ENCODE results near the gene KANSL1L.
"Not testable (repeated sequence)": the region's sequence is repeated elsewhere in the genome, so short reads cannot be mapped to it uniquely, and the experiment has no call there.

The KANSL1L gene

DNA sequence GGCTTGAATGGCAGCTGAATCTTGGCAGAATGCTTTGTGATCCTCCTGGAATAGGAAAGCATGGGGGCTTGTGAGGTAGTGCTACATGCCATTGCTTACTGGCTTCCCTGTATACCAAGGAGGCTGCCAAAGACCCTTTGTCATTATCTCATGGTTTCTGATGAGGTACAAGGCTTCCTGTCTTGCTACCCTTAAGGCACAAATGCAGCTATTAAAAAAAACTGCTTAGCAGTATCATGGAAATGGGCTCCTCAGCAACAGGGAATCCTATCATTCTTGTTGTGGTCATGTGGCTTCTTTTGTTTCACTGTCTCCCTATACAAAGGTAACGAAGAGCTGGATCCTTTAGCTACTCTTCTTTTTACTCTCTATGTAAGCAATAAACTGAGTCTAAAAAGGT is 6.6 kb upstream of the KANSL1L start:
- no peak for DNase-seq

DNA sequence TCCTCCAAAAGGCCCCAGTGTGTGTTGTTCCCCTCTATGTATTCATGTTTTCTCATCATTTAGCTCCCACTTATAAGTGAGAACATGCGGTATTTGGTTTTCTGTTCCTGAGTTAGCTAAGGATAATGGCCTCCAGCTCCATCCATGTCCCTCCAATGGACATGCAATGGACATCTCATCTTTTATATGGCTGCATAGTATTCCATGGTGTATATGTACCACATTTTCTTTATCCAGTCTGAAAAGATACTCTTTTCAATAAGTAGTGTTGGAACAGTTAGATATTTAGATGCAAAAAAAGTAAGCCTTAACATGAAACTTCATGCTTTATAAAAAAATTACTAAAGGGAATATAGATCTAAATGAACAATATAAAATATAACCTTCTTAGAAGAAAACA is 5.9 kb upstream of the KANSL1L start:
- not testable (repeated sequence) for DNase-seq

DNA sequence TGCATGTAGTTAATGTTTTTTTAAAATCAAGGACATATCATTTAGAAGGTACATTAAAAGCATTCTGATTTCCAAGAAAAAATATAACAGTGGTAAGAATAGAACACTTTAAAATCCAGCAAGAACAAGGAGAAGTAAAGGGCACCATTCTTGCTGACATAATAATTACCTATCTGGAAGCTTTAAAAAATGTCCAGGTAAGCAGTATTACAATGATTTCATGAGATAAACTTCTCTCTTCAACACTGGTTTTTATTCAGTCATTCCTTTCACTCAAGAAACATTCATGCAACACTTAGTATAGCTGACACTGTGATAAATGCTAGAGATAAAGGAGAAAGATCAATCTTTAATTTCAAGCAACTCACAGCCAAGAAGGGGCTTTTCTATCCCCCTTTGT is 2.9 kb upstream of the KANSL1L start:
- no peak for DNase-seq

DNA sequence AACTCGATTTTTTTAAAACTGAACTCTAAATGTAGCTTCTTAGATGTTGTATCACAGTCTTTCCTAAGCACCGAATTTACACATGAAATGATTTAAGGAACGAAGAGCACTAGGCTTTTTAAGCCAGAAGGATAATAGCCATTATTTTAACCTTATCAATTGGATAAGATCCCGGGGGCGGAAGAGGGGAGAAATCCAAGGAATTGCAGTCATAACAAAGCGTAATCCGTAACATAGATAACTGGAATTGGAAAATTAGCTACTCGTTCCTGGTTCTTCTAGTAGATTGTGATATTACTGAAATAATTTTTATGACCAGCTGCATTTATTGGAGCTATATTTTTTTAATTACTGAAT is 988 bp upstream of the KANSL1L start:
- DNase-seq: no peak

DNA sequence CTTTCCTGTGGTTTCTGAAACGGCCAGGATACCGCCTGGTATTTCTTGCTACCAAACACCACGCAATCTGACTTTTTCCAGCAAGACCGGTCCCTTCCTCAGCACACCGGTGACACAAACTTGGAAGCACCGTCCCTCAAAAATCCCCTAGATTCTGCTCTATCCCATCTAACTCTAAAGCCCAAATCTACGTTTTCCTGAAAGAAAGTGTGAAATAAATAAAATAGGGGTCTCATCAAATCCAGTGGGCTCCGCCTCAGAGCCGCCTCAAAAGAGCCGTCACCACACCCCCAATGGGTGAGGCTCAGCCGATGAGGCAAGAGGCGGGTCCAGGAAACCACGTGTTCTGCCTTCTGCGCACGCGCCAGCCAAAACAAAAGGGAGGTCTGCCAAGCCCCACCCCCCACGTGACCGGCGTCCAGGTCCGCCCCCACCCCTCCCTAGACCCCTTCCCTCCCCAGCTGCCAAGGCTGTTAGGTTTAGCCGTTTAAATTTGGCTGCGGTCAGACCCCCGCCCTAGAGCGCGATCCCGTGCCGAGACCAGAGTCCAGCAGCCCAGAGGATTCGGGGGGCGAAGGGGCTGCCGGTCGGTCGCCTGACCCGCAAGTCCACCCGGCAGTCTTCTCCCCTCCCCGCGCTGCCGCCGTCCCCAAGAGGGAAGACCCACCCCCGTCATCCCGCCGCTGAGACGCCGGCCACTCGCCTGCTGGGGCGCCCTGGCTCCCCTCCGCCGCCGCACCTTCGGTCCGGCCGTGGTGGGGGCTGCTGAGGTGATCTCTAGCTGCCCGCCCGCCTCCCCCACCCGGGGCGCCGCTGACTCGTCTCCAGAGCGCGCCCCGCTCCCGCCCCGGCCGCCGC is 534 bp downstream of the KANSL1L start:
- peak; percentile 82 to 84 for DNase-seq

DNA sequence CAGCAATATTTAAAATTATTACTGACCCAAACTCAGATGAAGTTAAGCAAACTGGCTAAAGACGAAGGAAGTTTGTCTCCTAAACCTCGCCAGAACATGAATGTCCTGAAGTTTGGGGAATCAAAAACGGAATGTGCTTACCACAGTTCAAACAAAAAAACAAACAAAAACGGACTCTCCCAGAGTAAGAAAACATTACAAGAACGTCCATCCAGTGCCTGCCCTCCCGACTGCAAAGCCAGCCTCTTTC is 1.1 kb downstream of the KANSL1L start:
- no peak for DNase-seq

DNA sequence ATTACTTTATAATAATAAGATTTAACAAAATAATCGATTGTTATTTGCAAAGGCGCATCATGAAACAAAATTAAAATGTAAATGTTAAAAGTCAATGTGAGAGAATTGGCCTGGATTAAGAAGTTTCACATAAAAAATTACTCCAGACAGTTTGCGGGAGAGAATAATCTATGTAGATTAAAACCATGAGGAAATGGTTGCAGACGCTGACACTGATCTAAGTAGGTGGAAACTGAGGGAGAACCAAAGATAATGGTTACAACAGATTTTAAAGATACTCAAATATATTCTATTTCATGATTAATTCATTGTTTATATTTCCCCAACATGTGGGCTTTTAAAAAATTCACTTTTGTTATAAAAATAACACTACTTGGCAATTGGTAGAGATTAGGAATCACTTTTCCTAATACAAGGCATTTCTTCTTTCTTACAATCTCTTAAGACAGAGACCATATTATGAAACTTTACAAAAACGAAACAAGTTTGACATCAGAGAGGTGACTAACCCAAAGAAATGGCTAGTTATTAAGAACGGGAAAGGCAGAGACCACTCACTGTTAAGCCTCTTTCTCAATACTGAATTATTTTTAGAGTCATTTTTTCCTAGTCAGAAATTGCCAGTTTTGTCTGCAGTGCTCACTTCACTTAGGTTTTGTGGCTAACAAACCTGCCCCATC is 1.6 kb downstream of the KANSL1L start:
- no peak for DNase-seq

DNA sequence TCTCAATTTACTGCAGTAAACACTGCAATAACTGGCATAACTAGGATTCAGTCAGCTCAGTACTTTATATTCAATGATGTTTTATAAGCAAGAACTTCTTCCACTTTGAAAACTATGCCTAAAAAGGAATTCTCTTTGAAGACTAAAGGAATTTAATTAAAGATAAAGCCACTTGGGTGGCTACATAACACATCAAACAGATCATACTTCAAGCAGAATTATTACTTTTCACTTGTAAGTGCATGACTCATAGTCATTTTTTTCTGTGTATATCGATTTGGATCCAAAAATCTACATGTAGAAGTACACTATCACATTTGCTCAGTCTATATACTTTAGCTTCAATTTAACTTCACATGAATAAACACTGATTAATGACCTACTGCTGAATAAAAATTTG is 4.0 kb downstream of the KANSL1L start:
- no peak for DNase-seq

DNA sequence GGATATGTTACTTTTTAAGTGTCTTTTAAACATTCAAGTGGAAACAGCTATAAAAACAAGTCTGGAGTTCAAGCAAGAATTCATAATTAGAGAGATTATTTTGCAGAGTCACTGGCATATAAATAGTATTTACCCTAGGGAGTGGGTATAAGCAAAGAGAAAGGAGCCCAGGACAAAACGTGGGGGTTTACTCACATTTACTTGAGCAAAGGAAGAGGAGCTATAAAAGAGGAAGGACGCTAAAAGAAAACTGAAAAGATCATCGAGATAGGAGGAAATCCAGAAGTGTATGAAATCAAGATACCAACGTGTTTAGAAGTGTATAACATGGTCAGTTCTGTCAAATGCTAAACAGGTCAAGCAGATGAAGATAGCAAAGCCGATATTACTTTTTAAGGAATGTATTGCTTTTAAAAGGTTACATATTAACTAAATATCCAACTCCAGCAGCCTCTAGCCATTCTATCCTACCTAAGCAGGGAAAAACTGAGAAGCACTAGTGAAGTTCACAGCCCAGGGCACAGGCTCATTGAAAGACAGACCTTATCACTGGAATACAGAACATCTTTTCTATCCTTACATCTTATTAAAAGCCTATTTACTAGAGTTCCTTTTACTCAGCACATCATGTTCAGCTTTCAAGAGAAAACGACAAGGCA is 8.6 kb downstream of the KANSL1L start:
- no peak for DNase-seq

DNA sequence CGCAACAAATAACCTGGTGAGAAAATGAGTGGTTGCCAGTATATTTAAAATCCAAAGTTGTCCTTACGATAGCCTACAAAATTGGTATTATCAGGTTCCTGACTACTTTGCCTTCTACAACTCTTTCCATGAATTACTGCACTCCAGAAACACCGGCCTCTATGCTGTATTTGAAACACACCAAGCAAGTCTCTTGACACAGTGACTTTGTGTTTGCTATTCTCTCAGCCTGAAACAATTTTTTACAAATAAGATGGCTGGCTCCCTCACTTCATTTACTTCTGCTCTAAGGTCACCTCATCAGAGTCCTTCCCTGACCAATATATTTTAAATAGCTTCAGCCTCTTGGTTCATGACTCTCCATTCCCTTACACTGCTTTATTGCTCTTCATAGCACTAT is 12.2 kb downstream of the KANSL1L start:
- DNase-seq: no peak

DNA sequence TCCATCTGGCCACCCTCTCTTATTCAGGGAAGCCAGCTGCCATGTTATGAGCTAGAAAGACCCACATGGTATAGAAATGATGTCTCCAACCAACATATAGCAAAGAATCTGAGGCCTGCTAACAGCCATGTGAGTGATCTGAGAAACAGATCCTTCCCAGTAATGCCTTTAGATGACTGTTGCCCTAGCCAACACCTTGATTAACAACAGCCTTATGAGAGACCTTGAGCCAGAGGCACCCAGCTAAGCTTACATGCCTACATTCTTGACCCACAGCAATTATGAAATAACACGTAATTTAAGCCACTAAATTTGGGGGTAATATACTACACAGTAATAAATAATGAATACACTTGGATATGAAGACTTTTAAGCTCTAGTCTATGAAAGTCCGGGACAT is 13.0 kb downstream of the KANSL1L start:
- DNase-seq: no peak

DNA sequence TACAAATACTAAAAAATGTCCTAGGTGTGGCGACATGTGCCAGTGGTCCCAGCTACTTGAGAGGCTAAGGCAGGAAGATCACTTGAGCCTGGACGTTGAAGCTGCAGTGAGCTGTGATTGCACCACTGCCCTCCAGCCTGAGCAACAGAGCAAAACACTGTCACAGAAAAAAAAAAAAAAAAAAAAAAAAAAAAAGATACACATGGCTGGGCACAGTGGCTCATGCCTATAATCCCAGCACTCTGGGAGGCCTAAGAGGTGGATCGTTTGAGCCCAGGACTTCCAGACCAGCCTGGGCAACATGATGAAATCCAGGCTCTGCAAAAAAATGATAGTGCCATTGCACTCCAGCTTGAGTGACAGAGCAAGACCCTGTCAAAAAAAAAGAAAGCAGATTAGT is 13.7 kb downstream of the KANSL1L start:
- no peak for DNase-seq

DNA sequence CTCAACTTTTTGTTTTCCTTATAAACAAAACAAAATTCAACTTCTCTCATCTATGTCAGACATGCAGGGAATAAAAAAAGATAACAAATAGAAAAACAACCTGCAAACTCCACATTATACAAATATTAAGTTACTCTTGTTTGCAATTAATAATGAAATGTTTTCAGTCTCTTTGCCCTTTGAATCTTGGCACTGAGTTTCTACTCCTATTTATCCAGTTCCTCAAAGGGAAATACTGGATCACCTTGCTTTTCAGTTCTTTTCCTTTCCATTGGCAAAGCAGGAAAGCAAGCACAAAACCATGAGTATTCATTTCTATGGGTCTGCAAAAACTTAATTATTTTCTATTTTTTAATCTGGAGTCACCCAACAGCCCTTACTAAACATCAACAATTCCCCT is 23.6 kb downstream of the KANSL1L start:
- DNase-seq: no peak

DNA sequence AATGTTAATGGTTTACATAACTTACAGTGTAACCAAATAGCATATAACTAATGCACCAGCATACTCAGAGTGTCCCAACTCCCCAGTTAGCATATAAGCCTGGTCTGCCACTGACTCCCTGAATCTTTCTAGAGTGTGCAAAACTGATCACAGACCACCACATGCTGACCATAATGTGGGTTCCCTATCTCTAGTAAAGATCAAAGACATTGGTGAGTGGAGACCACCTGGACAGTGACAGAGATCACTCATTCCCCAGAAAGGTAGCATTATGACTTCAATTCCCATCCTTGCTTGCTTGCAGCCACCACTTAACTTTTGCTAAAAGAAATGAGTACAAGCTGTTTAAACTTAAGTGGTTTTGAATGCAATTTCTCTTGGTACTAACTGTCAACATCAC is 39.0 kb downstream of the KANSL1L start:
- no peak for DNase-seq

DNA sequence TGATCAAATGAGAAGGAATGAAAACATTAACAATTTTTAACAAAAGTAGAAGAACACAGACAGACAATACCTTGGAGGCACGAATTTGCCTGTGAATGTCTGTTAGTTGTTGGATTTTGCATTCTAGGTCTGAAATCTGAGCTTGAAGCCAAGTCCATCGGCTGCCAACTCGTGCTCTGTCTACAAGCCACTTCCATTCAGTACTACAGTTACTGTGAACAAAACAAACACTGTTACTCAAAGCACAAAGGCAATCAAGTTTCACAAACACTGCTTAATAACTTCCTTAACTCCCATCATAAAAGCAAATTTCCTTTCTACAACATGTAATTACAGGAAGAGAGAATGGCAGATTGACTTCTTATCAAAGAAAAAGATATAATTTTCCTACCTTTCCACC is 42.2 kb downstream of the KANSL1L start:
- no peak for DNase-seq

DNA sequence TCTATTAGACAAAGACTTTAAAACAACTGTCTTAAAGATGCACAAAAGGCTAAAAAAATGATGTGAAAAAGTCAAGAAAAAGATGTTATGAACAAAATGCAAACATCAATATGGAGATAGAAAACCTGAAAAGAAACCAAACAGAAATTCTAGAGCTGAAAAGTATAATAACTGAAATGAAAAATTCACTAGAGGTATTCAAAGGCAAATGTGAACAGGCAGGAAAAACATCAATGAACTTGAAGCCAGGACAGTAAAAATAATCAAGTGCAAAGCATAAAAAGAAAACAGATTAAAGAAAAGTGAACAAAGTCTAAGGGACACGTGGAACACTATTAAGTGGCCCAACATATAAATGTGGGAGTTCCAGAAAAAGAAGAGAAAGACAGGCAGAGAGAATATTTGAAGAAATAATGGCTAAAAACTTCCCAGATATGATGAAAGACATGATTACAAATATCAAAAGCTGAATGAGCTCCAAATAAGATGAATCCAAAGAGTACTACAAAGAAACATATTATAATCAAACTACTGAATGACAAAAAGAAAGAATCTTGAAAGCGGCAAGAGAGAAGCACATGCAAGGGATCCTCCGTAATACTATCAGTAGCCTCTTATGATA is 57.5 kb downstream of the KANSL1L start:
- DNase-seq: no peak

DNA sequence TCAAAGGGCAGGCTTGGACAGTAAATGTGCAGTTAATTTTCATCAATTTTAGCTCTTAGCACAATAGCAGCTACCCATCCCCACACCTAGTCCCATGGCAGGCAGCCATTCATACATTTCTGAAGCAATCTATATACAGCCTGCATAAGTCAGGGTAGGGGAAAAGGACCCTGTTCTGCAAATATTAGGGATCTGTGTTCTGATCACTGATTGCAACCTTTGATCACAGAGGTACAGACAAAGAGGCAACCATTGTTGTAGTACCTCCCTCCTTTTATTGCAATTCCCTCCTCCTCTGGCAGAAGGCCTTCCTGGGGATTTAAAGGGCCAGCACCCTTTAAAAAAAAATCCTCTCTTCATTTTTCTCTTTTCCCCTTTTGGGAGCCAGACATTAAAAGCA is 58.3 kb downstream of the KANSL1L start:
- DNase-seq: no peak

DNA sequence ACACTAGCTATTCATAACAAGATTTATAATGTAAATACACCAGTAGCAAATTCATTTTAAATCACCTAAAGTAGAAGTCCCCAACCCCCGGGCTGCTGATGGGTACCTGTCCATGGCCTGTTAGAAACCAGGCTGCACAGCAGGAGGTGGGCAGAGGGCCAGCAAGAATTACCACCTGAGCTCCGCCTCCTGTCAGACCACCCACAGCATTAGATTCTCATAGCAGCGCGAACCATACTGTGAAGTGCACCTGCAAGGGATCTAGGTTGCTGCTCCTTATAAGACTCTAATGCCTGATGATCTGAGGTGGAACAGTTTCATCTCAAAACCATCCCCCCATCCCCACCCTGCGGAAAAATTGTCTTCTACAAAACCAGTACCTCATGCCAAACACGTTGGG is 71.3 kb downstream of the KANSL1L start:
- DNase-seq: no peak

DNA sequence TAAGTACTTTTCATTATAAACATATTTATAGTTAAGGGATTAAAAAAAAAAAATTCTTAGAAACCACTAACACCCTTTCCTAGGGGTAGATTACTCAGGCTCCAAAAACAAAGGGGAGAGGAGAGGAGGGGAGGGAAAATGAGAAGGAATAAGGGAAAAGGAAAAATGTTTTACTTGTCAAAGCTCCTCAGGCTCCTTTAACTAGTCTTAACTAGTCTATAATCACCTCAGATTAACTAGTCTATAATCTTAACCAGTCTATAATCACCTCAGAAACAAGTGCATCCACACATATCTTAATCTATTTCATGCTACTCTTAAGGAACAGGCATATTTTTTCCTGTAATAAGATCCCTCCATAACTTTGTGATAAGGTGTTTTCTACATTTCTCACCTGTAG is 76.4 kb downstream of the KANSL1L start:
- DNase-seq: no peak

DNA sequence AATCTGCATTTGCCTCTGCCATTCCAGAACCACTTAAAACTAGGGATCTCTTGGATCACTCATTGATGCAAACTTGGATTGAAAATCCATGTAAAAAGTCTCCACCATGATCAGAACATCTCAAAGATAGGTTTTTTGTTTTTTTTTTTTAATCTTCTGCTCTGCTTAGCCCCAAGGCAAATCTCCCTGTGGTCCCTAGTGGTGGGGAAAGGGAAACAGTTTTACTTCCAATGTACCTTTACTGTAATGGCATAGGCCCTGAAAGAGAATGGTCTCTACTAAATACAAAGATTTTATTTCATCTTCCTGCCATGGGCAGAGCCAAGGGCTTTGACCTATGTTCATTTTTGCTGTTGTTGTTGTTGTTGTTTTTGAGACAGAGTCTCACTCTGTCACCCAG is 78.4 kb downstream of the KANSL1L start:
- DNase-seq: no peak

DNA sequence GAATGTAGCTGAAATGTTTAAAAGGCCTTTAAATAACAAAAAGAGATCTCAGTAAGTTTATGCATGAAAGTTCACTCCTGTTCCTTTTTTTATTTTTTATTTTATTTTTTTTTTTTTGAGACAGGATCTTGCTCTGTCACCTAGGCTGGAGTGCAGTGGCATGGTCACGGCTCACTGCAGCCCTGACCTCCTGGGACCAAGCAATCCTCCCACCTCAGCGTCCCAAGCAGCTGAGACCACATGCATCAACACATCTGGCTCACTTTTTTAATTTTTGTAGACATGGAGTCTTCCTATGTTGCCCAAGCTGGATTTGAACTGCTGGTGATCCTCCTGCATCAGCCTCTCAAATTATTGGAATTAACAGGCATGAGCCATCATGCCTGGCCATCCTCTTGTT is 84.3 kb downstream of the KANSL1L start:
- no peak for DNase-seq

DNA sequence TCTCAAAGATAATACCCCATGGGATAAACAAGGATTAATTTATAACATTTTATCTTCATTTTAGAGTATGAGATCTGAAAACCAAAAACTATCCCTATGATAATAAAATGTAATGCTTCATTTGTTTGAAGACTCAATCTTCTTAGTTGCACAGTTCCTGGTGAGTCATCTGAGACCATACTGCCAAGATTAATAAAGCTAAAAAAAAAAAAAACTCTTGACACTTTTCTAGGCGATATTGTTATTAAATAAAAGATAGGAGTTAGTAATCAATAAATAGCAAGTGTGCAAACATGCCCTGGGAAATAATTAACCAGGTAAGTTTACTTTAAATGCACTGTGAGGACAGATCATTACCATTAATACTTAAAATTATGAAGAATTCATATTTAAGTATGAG is 84.9 kb downstream of the KANSL1L start:
- no peak for DNase-seq

DNA sequence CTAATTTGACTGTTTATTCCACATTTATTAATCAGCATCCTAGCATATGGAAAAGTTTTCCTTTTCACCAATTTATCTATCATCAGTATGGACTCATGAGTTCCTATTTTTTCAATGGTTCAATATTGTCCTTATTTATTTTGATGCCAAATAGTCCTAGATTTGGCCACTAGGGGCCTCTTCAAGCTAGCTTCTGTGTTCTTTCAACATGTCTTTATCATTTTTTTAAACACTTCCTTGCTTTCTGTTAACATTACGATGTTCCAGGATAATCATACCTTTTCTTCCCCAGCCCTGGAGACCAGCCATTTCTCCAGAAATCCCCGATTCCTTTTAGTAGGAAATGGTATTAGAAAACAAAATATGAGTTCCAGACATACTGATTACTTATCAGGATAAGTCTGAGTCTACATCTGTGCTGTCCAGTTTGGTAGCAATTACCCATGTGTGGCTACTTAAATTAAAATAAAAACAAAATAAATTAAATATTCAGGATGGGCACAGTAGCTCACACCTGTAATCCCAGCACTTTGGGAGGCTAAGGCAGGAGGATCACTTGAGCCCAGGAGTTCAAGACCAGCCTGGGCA is 98.2 kb downstream of the KANSL1L start:
- no peak for DNase-seq

DNA sequence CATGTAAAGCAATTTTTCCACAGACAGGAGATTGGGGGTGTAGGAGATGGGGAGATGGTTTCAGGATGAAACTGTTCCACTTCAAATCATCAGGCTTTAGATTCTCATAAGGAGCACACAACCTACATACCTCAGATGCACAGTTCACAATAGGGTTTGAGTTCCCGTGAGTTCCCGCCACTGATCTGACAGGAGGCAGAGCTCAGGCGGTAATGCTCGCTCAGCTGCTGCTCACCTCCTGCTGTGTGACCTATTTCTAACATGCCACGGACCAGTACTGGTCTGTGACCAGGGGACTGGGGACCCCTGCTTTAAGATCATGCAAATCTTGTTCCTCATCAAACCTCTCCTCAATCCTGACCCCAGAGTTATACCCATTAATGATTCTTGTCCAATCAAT is 98.7 kb downstream of the KANSL1L start:
- no peak for DNase-seq
